Measurements from ENCODE around the gene ZNF419.

GRCh38 chr19:57512845-57513244, 25.3 kb downstream of the ZNF419 start:
- no peak for TF ChIP-seq MAX (IDR thresholded peaks at IDR 0.05; ENCODE audit: insufficient read depth, insufficient read length)
- TF ChIP-seq CTCF (IDR thresholded peaks at IDR 0.05; ENCODE audit: extremely low read depth in 1 of 2, insufficient read depth in 1 of 2, low read depth in 1 of 2, low read length in 2 of 2) = no peak
- no peak for TF ChIP-seq JUN (IDR thresholded peaks at IDR 0.05; ENCODE audit: borderline replicate concordance, insufficient read depth, insufficient read length, low read depth)
- TF ChIP-seq EZH2 (IDR thresholded peaks at IDR 0.05; ENCODE audit: borderline replicate concordance, low read depth, low read length, severe bottlenecking) = no peak
- no peak for TF ChIP-seq POLR2AphosphoS5 (IDR thresholded peaks at IDR 0.05; ENCODE audit: insufficient read depth, low read depth, low read length)
- TF ChIP-seq POLR2A (IDR thresholded peaks at IDR 0.05; ENCODE audit: low read depth, low read length) = no peak
- TF ChIP-seq FOS (IDR thresholded peaks at IDR 0.05; ENCODE audit: borderline replicate concordance, insufficient read depth, low read length) = no peak
- TF ChIP-seq GATA2 (IDR thresholded peaks at IDR 0.05; ENCODE audit: insufficient read depth, insufficient read length, low read depth, low read length) = no peak
- TF ChIP-seq MYC (IDR thresholded peaks at IDR 0.05; ENCODE audit: low read depth, low read length) = no peak
